RWPE2 (cell line): ENCODE data around the gene ABCA1.
A peak's percentile ranks its signal among the peaks of the same experiment; 100 is the strongest.

Experiments
- ATAC-seq: fragments of 200-7000 bp; cut with Tn5 transposase; 3 replicates; pipeline ENCODE4 v1.9.1; 2021; ENCODE audit warnings: low read depth
- DNase-seq: peaks from one replicate; pipeline ENCODE4 v3.0.0-alpha.2; 2020; ENCODE audit warnings: low spot score
- H3K27ac ChIP-seq: fragments of 450-650 bp; 2 replicates; pipeline ENCODE4 v1.5.1; 2017; ENCODE audit warnings: mild to moderate bottlenecking; ENCODE audit not compliant: poor library complexity, severe bottlenecking
- H3K27me3 ChIP-seq: fragments of 250-450 bp; sonication (Bioruptor Pico); 2 replicates; pipeline ENCODE4 v1.5.1; 2021; ENCODE audit warnings: mild to moderate bottlenecking, moderate library complexity; ENCODE audit not compliant: insufficient read depth, poor library complexity, severe bottlenecking
- H3K36me3 ChIP-seq: fragments of 250-450 bp; sonication (Bioruptor Pico); 2 replicates; pipeline ENCODE4 v1.5.1; 2020; ENCODE audit warnings: low read depth, mild to moderate bottlenecking, moderate library complexity
- H3K4me1 ChIP-seq: fragments of 250-450 bp; sonication (Bioruptor Pico); 2 replicates; pipeline ENCODE4 v1.5.1; 2021; ENCODE audit warnings: mild to moderate bottlenecking, moderate library complexity; ENCODE audit not compliant: insufficient read depth, poor library complexity, severe bottlenecking
- H3K4me3 ChIP-seq: fragments of 250-450 bp; sonication (Bioruptor Pico); 2 replicates; pipeline ENCODE4 v1.5.1; 2021; ENCODE audit warnings: mild to moderate bottlenecking, moderate library complexity; ENCODE audit not compliant: severe bottlenecking
- H3K9me3 ChIP-seq: fragments of 250-450 bp; sonication (Bioruptor Pico); 2 replicates; pipeline ENCODE4 v1.5.1; 2021; ENCODE audit warnings: mild to moderate bottlenecking, moderate library complexity; ENCODE audit not compliant: severe bottlenecking
- TF ChIP-seq, protein P1 (sequence below): fragments of 450-650 bp; IDR thresholded peaks from one replicate; pipeline ENCODE4 v1.5.1; 2017; ENCODE audit warnings: mild to moderate bottlenecking, moderate library complexity; ENCODE audit not compliant: poor library complexity, severe bottlenecking

Gene ABCA1

DNA sequence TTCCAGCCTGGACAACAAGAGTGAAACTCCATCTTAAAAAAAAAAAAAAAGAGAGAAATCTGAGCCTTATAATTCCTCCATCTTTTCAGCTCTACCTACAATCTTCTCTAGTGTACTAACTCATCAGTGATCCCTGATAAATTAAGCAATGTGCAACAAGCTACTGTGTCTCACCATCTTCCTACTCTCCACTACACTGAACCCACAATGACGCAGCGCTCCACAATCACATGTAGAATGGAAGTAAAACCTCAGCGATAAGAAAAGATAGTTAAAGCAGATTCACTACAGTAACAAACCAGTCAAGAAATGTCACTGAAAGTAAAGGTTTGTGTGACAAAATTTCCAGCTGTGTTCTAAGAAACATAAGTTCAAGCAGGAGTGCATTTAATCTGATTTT lies 13.5 kb downstream of the ABCA1 start:
- no peak for DNase-seq
- TF ChIP-seq, protein P1, sequence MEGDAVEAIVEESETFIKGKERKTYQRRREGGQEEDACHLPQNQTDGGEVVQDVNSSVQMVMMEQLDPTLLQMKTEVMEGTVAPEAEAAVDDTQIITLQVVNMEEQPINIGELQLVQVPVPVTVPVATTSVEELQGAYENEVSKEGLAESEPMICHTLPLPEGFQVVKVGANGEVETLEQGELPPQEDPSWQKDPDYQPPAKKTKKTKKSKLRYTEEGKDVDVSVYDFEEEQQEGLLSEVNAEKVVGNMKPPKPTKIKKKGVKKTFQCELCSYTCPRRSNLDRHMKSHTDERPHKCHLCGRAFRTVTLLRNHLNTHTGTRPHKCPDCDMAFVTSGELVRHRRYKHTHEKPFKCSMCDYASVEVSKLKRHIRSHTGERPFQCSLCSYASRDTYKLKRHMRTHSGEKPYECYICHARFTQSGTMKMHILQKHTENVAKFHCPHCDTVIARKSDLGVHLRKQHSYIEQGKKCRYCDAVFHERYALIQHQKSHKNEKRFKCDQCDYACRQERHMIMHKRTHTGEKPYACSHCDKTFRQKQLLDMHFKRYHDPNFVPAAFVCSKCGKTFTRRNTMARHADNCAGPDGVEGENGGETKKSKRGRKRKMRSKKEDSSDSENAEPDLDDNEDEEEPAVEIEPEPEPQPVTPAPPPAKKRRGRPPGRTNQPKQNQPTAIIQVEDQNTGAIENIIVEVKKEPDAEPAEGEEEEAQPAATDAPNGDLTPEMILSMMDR: no peak
- Histone ChIP-seq H3K27me3 (no peaks in the 10 kb centered on the region), H3K4me1 (peaks cover 15% of the 10 kb centered on the region), H3K36me3 (no peaks in the 10 kb centered on the region), H3K4me3 (no peak overlapping the region), H3K9me3 (no peaks in the 10 kb centered on the region), H3K27ac (no peak overlapping the region)
- ATAC-seq: no peak

DNA sequence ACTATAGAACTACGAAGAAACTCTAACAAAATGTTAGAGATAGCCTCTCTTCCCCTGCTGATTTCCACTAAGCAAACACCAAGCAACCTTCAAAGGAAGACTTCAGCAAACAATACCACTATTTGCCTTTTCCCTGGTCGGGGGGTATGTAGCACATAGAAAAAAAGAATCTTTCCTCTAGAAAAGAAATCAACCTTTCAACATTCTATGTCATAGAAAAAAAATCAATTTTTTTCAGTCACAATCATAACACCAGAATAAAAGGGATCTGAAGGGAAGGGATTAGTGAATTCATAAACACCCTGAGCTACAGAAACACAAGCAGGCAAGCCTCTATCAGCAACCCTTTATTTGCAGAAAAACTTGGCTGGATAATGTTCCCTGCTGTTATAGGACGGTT lies 15.3 kb downstream of the ABCA1 start:
- H3K27ac ChIP-seq: no peak overlapping the region
- H3K9me3 ChIP-seq: no peaks in the 10 kb centered on the region
- H3K4me3 ChIP-seq: no peak overlapping the region
- peaks cover 20% of the 10 kb centered on the region for H3K4me1 ChIP-seq
- TF ChIP-seq, protein P1: no peak
- ATAC-seq: no peak
- no peak for DNase-seq
- H3K36me3 ChIP-seq: no peaks in the 10 kb centered on the region
- H3K27me3 ChIP-seq: no peaks in the 10 kb centered on the region

DNA sequence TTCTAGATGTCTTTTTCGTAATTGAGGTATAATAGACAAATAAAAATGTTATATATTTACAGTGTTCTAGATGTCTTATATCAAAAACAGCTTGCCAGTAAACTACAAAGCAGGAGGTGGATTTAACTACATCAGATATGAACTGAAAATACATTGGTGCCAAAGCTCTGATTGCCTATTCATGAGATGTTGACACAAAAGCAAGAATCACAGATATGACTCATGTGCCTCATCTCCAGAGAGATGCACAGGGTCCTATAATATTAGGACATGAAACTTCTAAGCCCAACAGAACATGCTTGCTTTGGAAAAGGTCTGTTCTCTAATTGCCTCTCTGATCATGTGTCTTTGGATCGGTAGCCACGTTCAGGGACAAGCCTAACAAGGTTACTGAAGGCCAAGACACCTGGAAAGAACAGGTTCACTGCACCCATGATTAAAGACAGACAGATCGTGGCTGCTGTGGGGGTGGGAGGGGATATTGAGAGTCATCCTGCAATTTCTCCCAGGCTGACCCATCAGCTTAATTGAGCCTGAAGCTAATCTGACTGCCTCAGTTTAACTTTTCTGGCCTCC lies 16.8 kb downstream of the ABCA1 start:
- ATAC-seq: peak; percentile 47; the same call in 1 of the 3 replicates
- H3K4me1 ChIP-seq: peaks cover 28% of the 10 kb centered on the region
- no peaks in the 10 kb centered on the region for H3K36me3 ChIP-seq
- DNase-seq: no peak
- H3K4me3 ChIP-seq: no peak overlapping the region
- TF ChIP-seq, protein P1: no peak
- H3K27me3 ChIP-seq: no peaks in the 10 kb centered on the region
- H3K9me3 ChIP-seq: no peaks in the 10 kb centered on the region
- no peak overlapping the region for H3K27ac ChIP-seq

DNA sequence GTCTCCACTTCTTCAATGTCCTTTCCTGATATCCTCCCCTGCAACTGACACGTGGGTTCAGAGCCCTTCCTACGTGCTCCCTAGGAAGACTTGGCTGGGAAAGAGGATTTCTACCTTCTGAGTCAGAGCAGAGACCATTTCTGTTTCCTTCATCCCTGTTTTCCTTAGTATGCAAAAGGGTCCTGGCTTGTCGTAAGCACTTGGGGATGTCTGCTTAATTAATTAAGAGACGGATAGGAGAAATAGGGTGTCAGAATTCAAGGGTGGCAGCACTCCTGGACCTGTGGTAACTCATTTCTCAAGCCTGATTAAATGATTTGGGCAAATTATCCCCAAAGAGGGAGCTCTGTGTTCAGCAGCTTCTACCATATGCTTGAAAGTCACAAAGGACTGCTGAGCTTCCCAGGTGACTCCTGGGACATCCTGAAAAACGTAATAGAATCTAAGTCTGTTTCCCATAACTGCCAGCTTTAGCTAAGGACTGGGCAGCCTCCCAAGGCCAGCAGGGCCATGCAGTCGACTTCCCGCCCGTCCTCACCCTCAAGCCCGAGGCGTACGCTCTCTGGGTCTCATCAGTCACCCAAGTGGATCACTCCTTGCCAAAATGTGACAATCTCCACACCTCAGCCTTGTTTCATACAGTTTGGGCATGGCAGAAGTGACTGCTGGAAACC lies 20.5 kb downstream of the ABCA1 start:
- H3K4me1 ChIP-seq: peaks cover 28% of the 10 kb centered on the region
- DNase-seq (no peak), ATAC-seq (peak; percentile 83)
- TF ChIP-seq, protein P1: no peak
- no peaks in the 10 kb centered on the region for H3K36me3 ChIP-seq
- H3K27me3 ChIP-seq: no peaks in the 10 kb centered on the region
- H3K4me3 ChIP-seq: no peak overlapping the region
- H3K9me3 ChIP-seq: no peaks in the 10 kb centered on the region
- peak overlapping the region; percentile 40 for H3K27ac ChIP-seq
